KG1 (cell line): ENCODE measurements around the gene PDE9A.

Experiments used
- DNase-seq: peaks from one replicate; lab custom pipeline; 2025; lab: John Stamatoyannopoulos, UW

The PDE9A gene

DNA sequence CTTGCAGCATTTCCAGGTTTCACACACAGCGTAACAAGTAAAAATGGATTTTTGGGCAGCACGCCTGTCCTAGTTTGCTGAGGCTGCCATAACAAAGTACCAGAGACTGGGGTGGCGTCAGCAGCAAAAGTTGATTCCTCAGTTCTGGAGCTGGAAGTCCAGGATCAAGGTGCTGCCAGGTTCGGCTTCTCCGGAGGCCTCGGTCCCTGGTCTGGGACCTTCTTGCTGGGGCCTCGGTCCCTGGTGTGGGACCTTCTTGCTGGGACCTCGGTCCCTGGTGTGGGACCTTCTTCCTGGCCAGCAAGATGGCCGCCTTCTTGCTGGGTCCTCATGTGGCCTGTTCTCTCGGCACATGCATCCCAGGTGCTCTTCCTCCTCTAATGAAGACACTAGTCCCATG, 104.0 kb downstream of the PDE9A start:
- no peak for DNase-seq

DNA sequence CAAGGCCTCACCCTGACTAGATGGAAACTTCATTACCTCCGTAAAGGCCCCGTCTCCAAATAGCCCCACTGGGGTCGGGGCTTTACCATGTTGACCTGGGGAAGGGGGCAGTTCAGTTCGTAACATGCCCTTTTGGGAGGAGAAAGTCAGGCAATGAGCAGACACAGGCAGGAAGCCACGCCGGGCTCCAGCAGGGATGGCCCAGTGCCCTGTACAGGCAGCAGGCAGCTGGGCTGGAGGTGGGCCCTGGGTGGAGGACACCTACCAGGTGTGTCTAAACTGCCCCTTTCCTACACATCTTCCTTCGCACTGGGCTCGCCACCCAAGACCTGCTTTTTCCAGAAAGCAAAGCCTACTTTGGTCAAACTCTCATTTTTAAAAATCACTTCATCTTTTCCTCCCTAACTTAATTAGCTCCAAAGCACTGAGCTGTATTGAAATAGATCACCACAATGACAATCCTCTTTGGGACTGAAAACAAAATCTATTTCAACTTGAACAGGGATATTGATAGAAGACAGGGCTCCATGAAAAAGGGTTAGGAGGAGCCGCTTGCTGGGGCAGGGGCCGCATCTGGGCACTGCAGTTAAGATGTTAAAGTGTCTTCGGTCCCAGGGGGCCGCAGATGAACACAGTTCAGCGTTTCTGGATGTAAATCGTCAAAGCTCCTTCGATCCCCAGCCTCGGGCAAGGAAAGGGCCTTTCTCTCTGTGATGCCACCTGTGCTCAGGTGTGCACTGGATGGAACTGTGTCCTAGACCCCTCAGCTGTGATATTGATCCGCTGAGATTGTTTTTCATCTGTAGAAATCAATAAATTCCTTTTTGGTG, 104.6 kb downstream of the PDE9A start:
- no peak for DNase-seq

GRCh38 chr21:42758721-42759593, 105.5 kb downstream of the PDE9A start:
- DNase-seq, result no peak

- DNase-seq, result no peak
These were observed 106.1 kb downstream of the PDE9A start for GRCh38 chr21:42759594-42759927.

DNA sequence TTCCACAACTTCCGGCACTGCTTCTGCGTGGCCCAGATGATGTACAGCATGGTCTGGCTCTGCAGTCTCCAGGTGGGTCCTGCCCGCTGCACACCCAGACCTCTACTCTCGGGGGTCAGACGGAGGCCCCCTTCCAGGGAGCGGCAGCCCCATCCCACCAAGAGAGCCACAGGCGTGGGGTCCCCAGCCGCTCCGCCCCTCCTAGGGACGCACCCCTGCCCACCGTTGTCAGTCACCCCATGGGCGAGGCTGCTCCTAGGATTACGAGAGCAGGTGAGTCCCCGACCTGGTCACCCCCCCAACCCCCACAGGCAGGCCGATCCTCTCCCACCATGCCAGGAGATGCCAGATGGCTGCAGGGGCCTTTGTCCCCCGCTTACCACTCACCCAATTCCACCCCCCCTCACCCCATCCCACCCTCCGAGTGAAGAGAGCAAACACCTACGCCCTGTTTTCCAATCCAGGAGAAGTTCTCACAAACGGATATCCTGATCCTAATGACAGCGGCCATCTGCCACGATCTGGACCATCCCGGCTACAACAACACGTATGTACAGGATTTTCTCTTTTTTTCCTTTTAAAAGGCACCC, 107.0 kb downstream of the PDE9A start:
- DNase-seq, result no peak

DNA sequence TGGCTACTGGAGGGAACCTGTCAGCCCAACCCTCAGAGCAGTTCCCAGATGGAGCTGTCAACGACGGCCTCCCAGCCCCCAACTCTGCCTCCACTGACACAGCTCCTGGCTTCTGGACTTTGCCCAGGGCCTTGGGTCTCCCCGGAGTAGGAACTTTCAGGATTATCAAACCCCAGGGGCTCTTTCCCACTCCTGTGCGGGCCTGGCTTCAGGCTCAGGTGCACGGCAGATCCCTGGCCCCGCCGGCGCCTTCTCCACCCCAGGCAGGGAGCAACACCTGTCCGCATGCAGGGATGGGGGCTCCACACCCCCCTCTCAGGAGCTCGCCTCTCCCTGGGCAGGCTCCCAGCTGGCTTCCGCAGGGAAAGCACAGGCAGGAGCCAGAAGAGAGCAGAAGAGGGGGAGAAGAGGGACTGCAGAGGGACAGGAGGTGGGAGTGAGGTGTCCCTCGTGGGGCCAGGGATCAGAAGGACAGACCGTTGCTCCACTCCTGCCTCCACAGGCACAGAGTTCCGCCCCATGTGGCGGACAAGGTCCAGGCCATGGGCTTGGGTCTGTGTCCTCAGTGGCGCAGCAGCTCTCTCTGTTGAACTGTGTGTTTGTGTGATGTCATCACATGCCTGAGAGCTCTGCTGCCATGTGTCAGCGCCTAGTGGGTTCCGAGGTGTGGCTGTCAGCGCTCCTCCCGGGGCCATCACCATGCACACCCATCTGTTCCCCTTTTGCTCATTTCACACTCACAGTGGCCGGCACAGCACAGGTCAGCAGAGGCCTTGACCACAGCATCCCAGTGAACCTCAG, 107.7 kb downstream of the PDE9A start:
- no peak for DNase-seq

DNA sequence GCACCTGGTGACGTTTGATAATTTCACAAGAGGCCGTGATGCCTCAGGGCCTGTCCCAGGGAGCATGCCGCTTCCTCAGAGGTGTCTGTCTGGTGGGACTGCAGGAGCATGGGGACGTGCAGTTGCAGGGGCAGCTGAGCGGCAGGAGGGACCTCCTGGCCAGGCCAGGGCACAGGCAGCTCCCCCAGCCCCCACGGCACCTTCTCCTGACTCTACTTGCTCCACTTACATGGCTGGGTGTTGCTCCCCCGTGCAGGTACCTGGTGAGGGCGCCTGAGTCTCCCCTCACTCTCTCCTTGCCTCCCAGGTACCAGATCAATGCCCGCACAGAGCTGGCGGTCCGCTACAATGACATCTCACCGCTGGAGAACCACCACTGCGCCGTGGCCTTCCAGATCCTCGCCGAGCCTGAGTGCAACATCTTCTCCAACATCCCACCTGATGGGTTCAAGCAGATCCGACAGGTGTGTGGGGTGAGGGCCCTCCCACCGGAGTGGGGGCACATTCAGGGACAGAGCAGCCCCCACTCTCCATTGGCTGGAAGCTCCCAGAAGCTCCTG, 108.4 kb downstream of the PDE9A start:
- DNase-seq, result no peak

DNA sequence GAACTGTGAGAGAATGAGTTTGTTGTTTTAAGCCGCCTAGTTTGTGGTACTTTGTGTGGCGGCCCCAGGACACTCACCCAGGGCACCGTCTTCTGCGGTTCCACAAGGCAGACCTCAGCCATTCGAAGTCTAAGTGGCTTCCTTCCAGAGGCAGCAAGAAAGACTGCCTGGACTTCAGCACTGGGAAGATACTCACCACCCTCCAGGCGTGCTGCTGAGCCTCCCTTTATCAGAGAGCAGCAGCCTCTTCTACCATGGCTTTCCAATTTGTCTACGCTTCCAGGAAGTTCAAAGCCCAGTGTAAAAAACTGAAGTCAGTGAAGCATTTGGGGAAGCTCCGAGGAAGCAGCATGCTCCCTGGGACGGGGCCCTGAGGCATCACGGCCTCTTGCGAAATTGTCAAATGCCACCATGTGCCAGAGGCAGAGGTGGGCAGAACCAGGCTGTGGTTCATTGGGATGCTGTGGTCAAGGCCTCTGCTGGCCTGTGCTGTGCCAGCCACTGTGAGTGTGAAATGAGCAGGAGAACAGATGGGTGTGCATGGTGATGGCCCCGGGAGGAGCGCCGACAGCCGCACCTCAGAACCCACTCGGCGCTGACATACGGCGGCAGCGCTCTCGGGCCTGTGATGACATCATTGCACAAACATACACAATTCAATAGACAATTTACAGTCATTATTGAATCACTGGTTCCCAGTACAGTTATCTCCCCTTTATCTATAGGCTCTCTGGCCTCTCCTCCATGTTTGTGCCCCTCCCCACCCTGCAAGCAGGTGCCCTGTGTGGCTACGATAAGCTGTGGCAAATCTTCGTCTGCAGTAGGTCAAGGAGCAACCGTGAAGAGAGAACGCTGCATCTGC, 110.4 kb downstream of the PDE9A start:
- no peak for DNase-seq

DNA sequence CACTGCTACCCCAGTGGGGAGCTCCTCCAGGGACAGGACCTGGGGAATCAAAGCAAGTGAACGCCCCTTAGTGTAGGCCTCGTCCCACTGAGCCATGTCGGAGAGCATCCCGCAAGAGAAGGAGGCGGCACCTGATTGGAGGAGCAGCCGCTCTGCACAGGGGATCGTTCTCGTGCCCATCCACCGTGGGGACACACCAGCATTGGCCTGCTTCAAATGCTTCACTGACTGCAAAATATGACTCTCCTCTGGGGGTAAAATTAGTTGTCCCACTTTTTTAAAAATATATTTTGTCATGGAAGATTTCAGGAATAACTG, 111.0 kb downstream of the PDE9A start:
- DNase-seq, result no peak

DNA sequence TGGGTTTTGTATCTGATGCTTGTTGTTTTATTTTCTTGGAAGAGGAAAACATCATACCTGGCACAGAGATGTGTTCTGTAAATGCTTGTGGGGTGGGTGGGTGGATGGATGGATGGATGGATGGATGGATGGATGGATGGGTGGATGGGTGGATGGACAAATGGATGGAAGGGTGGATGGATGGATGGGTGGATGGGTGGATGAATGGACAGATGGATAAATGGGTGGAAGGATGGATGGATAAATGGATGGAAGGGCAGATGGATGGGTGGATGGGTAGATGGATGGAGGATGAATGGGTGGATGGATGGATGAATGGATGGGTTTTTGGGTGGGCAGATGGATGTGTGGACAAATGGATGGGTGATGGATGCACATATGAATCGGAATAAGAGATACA, 111.5 kb downstream of the PDE9A start:
- no peak for DNase-seq

DNA sequence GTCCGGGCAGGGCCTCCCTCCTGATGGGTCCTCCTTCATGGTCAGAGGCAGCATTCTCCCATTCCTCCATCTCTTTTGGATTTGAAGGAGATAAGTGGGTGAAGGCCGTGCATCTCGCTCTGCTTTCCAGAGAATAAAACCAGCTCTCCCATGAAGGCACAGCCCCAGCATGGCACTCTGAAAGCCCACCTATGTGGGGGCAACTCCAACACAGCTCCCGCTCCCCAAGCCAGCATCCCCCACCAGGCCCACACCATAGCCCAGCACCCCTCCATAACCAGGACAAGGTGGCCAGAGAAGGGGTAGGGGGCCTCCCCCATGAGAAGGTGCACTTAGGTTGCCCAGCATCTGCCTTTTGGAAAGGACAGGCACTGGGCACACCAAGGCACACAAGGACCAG, 112.2 kb downstream of the PDE9A start:
- no peak for DNase-seq

DNA sequence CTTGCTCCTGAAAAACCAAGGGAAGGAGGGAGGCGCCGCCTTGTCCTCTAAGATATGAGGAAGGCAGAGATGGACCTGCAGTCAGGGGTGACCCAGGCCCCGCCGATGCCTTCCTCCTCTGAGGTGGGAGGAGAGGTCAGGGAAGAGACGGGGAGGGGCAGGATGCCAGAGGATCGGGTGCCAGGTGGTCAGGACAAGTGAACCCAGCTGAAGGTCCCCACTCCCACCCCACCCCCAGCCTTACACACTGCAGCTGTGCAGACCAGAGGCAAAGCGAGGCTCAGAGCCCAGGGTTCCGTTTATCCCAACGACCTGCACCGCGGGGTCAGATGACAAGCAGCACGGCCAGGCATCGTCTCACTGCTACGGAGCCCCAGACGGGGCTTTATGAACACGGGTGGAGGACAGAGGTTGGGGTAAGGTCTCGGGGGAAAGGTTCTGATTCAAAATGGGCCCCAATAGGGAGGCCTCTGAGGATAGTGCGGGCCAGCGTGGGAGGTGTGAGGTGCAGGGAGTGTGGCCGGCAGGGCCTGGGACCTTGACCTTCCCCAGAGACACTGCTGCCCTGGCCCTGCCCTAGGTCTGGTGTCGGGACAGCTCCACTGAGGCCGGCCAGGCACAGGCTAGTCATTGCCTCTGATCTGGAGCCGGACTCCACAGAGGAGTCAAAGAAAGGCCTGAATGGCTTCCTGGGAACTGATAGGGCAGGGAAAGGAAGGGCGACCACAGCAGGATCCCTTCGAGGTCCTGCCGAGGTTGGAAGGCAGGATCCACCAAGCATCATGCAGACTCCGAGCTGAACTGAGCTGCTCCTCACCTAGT, 113.5 kb downstream of the PDE9A start:
- DNase-seq, result no peak

- DNase-seq, result no peak
These were observed 114.1 kb downstream of the PDE9A start for GRCh38 chr21:42767561-42767835.

DNA sequence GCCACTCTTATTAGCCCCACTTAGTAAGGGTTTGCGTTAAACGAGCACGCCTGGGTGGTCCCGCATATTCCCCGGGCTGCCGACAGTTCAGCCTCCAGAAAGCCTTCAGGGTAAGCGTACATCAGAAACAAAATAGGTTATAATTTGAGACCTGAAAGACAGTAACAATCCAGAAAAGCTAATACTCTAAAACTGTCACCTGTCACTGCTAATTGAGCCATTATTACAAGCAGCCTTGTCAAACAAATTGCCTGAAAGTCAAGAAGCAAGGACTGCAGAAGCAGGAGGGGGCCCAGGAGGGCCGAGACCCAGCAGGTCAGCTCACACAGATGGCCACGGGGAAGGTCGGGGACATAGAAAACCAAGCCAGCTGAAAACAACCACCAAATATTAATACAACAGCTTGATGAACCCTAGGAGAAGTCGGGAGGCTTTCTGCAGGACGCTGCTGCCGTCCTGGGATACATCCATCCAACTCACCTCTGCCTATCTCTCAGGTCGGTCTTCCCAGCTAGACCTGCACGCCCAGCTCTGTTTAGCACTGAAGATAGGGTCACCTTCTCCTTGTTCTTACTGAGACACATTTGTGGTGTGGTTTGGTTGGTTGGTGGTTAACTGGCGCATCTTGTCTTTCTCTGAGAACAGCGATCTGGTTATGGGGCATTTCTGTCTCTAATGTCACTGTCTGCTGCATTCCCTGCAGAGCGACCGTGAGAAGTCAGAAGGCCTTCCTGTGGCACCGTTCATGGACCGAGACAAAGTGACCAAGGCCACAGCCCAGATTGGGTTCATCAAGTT, 115.1 kb downstream of the PDE9A start:
- no peak for DNase-seq

DNA sequence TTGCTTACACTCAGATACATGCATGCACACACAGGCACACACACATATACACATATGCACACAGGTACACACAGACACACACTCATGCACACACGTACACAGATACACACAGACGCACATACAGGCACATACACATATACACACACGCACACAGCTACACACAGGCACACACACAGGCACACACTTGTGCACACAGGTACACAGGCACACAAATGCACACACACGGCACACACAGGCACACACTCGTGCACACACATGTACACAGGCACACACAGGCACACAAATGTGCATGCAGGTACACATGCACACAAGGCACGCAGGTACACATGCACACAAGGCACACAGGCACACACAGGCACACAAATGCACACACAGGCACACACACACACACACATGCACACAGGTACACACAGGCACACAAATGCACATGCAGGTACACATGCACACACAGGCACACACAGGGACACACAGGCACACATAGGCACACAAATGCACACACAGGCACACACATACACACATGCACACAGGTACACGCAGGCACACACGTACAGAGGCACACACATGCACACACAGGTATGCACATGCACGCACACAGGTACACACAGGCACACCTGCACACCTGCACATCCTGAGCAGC, 115.9 kb downstream of the PDE9A start:
- no peak for DNase-seq

- no peak for DNase-seq
These were observed 116.6 kb downstream of the PDE9A start for GRCh38 chr21:42769820-42770716.

DNA sequence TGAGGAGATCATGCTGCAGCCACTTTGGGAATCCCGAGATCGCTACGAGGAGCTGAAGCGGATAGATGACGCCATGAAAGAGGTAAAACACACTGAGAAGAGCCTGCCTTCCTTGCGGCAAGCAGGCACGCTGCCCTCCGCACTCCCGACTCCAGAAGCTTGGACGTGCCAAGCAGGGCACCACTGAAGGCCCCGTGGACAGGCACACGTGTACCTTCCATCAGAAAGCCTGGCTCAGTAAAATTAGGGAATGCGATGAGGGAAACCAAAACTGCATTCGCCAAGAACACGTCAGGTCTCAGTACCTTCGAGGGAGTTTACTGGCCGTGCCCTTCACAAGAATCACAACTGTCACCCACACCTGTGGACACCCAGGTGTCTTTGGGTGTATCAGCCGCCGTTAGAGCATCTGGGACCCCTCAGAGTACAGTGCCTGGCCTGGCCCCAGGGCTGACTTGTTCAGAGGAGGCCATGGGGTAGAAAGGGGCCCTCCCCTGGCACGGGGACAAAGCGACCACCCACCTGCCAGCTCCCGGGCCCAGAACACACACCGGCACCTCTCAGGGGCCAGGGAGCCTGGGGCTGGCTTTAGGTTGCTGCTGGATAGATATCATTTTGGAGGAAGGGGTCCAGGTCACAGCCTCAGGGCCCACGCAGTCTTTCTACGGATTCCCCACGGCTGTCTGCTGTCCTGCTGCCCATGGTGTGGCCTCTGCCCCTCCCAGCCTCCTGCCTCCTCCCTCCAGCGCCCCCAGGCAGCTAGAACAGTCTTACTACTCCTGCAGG, 117.5 kb downstream of the PDE9A start:
- DNase-seq, result no peak
